HG03045 (cell line): ENCODE results near the gene AOC1.

Experiments used
- ATAC-seq: cut with Tn5 transposase; IDR thresholded peaks from one replicate; pipeline ENCODE4 v1.9.1; 2021; ENCODE audit warnings: mild to moderate bottlenecking, moderate library complexity; ENCODE audit not compliant: unreplicated experiment

The AOC1 gene

DNA sequence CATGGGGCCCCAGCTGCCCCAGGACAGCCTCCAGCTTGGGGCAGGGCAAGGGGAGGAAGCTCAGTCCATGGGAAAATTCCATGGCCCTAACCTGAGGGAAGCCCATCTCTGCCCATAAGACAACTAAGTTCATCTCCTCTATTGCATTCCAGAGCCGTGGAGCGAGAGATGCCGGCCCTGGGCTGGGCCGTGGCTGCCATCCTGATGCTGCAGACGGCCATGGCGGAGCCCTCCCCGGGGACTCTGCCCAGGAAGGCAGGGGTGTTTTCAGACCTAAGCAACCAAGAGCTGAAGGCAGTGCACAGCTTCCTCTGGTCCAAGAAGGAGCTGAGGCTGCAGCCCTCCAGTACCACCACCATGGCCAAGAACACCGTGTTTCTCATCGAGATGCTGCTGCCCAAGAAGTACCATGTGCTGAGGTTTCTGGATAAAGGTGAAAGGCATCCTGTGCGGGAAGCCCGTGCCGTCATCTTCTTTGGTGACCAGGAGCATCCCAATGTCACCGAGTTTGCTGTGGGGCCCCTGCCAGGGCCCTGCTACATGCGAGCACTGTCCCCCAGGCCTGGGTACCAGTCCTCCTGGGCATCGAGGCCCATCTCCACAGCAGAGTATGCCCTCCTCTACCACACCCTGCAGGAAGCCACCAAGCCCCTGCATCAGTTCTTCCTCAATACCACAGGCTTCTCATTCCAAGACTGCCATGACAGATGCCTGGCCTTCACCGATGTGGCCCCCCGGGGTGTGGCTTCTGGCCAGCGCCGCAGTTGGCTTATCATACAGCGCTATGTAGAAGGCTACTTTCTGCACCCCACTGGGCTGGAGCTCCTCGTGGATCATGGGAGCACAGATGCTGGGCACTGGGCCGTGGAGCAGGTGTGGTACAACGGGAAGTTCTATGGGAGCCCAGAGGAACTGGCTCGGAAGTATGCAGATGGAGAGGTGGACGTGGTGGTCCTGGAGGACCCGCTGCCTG lies 4.3 kb downstream of the AOC1 start:
- no peak for ATAC-seq

DNA sequence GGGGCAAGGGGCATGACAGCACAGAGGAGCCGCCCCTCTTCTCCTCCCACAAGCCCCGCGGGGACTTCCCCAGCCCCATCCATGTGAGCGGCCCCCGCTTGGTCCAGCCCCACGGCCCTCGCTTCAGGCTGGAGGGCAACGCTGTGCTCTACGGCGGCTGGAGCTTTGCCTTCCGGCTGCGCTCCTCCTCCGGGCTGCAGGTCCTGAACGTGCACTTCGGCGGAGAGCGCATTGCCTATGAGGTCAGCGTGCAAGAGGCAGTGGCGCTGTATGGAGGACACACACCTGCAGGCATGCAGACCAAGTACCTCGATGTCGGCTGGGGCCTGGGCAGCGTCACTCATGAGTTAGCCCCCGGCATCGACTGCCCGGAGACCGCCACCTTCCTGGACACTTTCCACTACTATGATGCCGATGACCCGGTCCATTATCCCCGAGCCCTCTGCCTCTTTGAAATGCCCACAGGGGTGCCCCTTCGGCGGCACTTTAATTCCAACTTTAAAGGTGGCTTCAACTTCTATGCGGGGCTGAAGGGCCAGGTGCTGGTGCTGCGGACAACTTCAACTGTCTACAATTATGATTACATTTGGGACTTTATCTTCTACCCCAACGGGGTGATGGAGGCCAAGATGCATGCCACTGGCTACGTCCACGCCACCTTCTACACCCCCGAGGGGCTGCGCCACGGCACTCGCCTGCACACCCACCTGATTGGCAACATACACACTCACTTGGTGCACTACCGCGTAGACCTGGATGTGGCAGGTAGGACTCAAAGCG lies 5.1 kb downstream of the AOC1 start:
- ATAC-seq: no peak

DNA sequence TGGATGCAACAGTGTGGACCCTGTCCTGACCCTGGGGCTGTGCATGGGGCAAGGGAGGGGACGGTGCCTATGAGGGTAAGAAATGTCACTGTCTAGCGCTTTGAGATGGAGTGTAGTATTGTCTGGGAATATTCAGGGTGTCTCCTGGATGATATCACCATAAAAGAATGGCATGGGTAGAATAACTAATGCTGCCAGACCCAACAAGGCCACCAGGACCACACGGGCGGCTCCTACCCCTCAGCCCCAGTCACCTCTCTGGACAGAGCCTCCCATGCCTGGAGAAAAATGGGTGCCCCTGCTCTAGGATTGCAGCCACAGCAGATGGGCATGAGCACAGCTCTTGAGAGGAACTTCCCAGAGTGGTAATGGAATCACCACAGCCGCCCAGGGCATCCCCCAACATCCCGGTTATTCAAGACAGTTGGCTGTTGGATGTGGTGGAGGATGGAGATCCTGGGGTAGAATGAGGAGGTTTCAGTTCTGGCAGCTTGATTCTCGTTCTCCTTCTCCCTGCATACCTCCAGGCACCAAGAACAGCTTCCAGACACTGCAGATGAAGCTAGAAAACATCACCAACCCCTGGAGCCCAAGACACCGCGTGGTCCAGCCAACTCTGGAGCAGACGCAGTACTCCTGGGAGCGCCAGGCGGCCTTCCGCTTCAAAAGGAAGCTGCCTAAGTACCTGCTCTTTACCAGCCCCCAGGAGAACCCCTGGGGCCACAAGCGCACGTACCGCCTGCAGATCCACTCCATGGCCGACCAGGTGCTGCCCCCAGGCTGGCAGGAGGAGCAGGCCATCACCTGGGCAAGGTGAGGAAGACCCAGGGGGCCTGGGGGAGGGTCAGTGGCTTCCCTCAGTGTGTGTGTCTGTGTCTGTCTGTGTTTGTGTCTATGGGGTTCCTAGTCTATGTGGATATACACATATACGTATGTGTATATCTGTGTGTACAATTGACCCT lies 6.2 kb downstream of the AOC1 start:
- no peak for ATAC-seq

DNA sequence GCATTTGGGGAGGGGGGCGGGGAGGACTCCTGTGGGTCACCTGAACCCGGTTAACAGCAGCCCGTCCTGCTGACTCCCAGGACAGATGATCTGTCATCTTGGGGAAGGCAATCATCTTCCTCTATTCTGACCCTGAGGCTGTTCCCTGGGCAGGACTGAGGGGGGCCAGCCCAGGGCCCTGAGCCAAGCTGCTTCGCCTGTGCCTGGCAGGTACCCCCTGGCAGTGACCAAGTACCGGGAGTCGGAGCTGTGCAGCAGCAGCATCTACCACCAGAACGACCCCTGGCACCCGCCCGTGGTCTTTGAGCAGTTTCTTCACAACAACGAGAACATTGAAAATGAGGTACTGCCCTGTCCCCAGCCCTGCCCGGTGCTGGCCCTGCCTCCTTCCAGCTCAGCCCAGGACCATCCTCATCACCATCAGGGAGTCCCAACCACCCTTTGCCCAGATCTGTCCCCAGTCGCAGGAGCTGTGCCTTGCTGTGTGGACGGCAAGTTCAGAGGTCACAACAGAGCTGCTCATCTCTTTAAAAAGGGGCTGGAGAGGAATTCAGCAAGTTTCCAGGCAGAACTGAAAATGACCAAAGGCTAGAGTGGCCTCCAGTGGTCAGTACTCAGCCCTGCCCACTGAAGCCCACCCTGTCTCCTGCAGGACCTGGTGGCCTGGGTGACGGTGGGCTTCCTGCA lies 8.1 kb downstream of the AOC1 start:
- ATAC-seq: no peak

GRCh38 chr7:150860978-150861295 lies 8.6 kb downstream of the AOC1 start:
- ATAC-seq: no peak

GRCh38 chr7:150862356-150862755 lies 10.0 kb downstream of the AOC1 start:
- no peak for ATAC-seq

GRCh38 chr7:150863946-150864345 lies 11.6 kb downstream of the AOC1 start:
- ATAC-seq: no peak

- ATAC-seq: no peak
These were observed 14.7 kb downstream of the AOC1 start for GRCh38 chr7:150866932-150867564.

- no peak for ATAC-seq
These were observed 15.3 kb downstream of the AOC1 start for GRCh38 chr7:150867605-150868004.

DNA sequence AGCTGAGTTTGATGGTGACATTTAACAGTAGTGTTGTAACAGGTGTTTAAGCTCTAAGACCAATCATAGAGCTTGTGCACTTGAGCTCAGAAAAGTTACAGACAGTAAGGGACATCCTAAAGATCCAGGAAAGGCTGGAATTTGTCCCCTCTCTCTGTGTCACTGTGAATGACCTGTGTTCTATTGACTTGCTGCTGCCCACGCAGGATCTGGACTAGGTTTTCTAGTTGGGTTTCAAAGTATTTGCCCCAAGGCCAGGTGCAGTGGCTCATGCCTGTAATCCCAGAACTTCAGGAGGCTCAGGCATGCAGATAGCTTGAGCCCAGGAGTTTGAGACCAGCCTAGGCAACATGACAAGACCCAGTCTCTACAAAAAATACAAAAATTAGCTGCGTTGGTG lies 17.1 kb downstream of the AOC1 start:
- no peak for ATAC-seq

GRCh38 chr7:150871601-150872000 lies 19.3 kb downstream of the AOC1 start:
- ATAC-seq: no peak

DNA sequence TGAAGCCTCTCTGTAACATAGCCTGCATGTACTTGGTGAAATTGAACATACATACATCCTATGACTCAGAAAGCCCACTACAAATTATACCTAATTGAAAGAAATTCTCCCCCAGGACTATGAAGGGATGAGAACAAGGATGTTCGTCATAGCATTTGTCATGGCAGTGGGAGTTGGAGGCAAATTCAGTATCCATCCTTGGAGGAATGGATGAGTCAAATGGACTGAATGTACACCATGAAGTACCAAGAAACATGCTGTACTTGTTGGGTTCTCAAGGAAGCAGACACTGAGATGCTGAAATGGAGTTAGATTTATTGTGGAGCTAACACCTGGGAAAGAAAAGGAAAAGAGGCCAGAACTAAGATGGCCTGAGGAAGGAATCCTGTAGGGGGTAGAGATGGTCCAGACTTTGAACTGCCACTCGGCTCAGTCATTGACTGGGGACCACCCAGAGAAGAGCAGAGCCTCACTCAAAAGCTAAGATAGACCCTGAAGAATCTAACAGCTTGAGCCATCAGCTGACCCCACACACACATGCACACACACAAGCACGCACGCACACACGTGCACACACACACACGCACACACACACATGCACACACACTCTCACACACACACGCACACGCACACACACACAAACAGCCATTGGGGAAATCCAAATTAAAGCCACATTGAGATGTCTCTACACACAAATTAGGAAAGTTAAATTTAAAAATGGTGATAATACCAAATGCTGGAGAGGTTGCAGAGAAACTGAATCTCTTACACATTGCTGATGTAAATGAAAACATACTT lies 22.3 kb downstream of the AOC1 start:
- no peak for ATAC-seq

DNA sequence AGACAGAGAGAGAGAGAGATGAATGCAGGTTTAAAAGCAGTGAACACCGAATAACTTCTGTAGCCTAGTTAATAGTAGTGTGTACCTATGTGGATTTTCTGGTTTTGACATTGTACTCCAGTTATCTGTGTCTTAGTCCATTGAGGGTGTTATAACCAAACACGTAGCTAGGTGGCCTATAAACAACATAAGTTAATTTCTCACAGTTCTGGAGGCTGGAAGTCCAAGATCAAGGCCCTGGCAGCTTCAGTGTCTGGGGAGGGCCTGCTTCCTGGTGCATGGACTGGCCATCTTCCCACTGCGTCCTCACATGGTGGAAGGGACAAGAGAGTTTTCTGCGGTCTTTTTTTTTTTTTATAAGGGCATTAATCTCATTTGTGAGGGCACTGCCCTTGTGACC lies 23.5 kb downstream of the AOC1 start:
- ATAC-seq: no peak

- no peak for ATAC-seq
These were observed 24.7 kb downstream of the AOC1 start for GRCh38 chr7:150876817-150877526.

GRCh38 chr7:150877536-150877935 lies 25.2 kb downstream of the AOC1 start:
- ATAC-seq: no peak

GRCh38 chr7:150879345-150879744 lies 27.0 kb downstream of the AOC1 start:
- ATAC-seq: no peak

DNA sequence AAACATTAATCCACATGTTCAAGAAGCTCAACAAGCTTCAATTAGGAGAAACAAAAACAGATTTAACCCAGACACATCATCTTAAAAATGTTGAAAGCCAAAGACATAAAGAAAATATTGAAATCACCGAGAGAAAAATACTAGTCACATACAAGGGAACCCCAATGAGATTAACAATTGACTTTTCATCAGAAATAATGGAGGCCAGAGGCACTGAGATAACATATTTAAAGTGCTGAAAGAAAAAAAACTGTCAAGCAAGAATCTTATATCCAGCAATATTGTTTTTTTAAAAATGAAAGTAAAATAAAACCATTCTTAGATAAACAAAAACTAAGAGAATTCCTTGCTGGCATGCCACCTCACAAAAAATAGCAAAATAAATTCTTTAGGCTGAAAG lies 28.9 kb downstream of the AOC1 start:
- ATAC-seq: no peak

- no peak for ATAC-seq
These were observed 38.7 kb downstream of the AOC1 start for GRCh38 chr7:150890853-150891584.
